GM18519 (cell line): Measurements from ENCODE around the gene ELMOD1.

Experiments
- ATAC-seq: cut with Tn5 transposase; IDR thresholded peaks from one replicate; pipeline ENCODE4 v1.9.1; 2021; ENCODE audit warnings: mild to moderate bottlenecking, moderate library complexity; ENCODE audit not compliant: unreplicated experiment, low FRiP score

ELMOD1 gene

GRCh38 chr11:107625685-107625989 lies 34.7 kb downstream of the ELMOD1 start:
- ATAC-seq = no peak

- ATAC-seq = no peak
Measured at GRCh38 chr11:107631043-107631442, 40.1 kb downstream of the ELMOD1 start.

DNA sequence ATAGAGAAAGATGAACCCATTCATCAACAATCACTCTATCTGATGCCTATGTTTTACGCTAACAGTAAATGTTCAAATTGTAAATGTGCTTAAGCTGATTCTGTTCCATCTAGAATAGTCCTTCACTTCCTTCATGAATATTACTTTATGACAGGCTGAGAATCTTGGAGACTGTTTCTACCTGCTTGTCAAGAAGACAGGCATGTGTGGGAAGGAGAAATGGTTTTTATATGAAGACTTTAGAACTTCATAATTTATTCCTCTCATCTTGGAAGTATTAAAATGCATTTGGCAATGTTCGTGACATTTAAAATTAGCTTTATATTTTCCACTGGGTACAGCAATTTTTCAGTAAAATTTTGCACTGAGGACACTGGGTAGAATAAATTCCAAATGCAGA lies 41.0 kb downstream of the ELMOD1 start:
- ATAC-seq = no peak

DNA sequence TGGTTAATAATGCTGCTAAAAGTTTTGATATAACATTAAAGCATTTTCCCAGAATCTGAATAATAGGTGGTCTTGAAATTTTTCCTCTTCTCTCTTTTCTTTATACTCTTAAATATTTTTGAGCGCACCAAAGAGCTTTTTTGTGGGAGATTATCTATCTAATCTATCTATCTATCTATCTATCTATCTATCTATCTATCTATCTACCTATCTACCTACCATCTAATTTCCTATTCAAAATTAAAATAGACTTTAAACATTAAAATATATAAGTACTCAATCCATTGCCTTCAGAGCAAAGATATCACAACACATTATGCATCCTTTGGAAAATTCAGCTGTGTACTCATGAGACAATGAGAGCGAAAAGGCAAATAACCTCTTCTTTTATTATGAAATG lies 55.8 kb downstream of the ELMOD1 start:
- no peak for ATAC-seq

GRCh38 chr11:107648242-107648641 lies 57.3 kb downstream of the ELMOD1 start:
- ATAC-seq = no peak

DNA sequence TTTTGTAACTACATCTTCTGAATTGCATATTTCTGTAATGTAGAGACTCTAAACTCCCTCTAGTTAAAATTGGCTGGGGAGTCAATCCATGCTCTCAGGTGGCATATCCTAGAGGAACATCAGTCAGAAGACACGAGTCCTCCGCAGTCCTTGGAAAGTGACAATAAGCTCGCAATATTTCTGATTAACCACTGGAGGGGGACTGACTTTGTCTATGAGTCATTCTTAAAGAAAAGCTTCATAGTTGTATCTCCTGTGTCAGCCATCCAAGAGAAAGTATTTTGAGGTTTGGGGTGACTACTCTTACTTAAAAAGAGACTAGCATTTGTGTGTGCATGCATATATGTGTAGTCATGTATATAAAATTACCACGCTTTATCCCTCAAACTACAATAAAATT lies 60.7 kb downstream of the ELMOD1 start:
- no peak for ATAC-seq

DNA sequence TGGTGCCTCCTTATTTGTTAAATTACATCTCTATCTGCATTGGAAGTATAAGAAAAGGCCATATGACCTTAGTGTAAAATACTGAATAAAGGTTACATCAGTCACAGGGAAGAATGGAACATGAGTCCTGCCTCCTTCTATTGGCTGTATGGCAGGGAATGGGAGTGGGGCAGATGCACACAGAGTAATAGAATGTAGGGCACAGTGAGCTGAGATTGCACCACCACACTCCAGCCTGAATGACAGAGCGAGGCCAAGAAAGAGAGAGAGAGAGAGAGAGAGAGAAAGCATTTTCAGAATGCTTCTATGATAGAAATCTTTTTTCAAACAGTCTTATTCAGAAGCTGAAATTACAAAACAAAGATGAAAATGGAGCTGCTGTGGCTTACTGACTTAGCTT lies 62.1 kb downstream of the ELMOD1 start:
- ATAC-seq = no peak

DNA sequence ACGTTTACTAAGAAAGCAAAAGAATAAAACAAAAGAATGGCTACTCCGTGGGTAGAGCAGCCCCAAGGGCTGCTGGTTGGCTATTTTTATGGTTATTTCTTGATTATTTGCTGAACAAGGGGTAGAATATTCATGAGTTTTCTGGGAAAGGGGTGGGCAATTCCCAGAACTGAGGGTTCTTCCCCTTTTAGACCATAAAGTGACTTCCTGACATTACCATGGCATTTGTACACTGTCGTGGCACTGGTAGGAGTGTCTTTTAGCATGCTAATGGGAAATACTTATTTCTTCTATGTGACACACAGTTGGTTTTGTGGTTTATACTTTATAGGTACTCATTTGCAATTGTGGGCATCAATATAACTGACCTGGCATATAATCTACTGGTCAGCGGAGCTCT lies 64.7 kb downstream of the ELMOD1 start:
- ATAC-seq = no peak

- ATAC-seq = no peak
Measured at GRCh38 chr11:107659310-107659709, 68.4 kb downstream of the ELMOD1 start.

DNA sequence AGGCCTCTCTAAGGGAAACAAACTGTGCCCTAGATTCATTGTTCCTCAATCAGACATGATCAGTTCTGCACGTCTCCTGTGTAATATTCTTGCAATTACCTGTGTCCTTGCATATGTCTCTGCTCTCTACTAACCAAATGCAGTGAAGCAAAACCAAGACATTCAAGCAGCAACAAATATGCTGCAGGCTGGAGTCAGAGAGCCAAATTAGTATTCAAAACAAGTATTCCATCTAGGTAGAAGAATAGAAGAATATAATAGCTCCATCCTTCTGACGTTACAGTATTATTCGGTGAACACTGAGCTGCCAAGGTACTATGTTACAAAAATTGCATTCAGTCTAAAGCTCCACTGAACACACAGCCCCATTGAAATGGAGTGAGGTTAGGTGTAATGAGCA lies 69.1 kb downstream of the ELMOD1 start:
- no peak for ATAC-seq

DNA sequence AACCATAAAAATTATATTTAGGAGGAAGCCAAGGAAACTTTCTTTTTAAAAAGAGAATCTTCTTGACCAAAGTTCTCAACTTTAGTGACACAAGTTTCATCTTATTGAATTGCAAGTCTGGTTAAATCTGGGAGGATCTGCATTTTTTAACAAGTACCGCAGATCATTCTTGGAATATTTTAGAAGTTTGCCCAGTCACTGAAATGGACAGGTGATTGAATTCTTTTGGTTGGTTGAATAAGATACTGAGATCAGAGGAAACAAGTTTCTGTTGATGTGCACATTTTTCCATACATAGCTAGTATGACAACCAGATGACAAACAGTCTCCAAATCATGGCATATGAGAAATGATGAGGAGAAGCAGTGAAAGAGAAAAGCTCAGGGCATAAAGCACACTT lies 70.7 kb downstream of the ELMOD1 start:
- ATAC-seq = no peak

DNA sequence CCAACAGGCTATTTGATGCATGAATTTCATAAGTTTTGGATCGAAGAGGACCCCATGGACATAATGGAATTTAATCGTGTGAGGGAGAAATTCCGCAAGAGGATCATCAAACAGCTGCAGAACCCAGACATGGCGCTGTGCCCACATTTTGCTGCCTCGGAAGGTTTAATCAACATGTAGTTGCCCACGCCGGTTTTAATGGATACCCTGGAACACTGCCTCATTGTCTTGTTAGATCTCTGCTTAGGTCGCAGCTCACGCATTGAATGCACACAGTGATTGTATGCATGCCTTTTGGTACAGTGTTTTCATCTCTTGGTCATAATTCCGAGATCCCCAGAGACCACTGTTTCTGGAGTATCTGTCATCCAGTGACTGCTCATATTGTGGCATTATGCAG lies 74.1 kb downstream of the ELMOD1 start:
- ATAC-seq = no peak

DNA sequence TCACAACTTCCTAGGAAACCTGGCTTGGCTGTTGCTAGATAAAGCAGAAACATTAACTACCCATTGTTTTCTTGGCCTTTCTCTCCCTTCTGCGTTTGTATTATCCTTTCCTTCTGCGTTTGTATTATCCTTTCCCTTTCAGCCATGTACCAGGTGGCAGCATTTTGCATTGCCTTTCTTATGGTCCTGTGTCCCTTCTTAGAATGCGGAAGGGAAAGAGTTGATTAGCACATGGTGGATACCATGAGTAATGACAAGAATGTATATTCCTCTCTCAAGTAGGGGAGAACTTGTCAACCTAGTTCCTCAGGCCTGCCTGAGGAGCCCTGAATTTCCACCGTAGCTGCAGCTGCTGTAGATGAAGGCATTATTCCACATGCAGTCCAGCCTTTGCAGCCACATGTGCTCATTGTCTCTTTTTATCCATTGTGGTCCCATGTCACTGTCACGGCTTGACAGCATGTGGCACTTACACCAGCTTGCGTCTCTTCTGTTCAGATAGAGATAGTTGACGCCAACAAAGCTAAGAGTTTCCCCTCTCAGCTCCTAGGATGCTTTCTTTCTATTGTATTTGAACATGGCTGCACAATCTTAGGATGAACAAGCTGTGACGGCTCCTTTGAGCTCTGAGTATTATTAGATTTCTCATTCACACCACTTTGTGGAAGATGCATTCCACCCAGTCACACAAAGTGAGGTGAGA lies 76.1 kb downstream of the ELMOD1 start:
- no peak for ATAC-seq

DNA sequence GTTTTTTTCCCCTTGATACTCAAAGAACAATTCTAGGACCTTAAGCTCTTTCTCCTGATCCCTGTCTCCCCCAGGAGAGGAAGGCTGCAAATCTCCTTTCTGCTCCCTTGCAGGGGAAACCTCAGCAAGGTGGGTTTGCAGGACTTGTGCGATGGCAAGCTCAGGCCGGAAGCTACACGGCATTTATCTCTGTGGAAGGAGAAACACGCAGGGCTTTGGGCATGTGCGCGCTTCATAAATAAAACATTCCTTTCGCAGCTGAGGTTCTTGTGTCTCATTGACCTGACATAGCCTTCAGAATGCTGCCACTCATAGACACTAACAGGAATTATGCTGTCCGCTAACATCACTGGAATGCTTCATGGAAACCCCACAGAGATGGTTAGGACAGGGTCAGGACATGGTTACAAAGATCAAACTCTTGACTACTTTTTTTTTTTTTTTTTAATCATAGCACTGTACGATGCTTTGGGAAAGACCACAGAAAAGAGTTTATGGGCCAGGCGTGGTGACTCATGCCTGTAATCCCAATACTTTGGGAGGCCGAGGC lies 78.3 kb downstream of the ELMOD1 start:
- no peak for ATAC-seq

DNA sequence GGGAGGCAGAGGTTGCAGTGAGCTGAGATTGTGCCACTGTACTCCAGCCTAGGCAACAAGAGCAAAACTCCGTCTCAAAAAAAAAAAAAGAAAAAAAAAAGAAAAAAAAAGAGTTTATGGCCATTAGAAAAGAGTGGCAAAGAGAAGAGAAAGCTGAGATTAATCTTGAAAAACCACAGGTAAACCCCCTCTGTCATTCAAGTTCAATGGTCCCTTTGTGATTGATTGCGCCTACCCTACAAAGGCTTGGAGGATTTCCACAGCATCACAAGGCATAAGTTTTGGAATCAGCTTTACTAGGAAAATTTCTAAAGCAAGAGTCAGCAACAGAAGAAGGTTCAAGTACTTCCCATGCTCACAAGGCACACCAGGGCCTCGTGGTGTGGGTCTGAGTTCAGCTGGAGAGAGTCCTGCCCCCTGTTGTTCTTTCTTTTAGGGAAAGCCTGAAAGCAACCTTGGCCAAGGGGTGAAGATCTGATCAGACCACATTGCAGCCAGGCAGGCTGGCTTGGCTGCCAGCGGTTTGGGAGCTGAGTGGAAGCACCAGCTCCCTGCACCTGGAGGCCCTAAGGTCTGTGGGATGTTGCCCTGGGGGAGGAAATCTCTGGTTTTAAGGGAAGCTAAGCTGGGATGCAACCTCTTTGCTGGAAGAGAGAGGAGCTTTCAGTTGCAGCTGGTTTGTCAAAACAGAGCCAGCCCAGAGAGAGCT lies 79.1 kb downstream of the ELMOD1 start:
- ATAC-seq = no peak

DNA sequence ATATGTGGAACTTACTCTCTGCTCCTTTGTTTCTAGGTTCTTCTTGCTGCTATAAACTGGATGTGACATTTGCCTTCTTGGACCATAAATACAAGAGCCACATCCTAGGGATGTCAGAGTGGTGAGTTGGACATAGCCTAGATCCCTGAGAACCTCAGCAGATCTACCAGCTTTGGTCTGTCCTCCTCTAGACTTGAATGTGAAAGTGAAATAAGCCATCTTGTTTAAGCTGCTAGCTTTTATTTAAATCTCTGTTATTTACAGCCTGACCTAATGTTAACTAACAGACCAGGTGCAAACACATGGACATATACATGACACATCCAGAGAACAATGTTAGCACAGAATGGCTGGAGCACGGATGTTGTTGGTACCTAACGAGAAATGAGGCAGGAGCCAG lies 85.0 kb downstream of the ELMOD1 start:
- ATAC-seq = no peak

DNA sequence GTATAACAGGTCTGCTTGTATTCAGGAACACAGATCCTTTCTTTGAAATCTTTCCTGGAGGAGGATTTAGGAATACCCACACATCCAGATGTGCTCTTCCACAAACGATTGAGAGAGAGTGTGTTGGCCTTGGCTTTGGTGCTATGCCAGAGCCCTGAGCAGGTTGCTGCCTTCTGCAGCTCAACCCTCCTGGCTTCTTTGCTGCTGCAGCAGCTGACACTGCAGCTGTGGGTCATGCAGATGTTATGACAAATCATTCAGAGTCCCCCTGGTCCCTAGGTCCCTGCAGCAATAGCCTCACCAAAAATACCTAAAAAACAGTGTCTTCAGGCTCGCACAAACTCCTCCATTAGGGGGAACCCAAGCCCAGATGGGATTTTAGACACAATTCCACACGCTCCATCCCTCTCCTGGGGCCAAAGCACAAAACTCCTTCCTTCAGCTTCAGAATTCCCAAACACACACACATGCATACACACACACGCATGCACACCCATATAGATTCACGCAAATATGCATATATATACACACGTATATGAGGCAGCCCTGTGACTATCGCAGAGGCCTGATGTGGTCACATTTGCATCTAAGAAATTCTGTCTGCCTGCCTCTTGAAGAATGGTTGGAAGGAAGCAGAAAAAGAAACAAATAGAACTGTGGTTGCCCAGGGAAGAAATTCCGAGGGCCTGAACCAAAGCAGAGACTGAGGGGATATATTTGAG lies 85.5 kb downstream of the ELMOD1 start:
- no peak for ATAC-seq

- no peak for ATAC-seq
Measured at GRCh38 chr11:107677924-107678631, 87.1 kb downstream of the ELMOD1 start.

- ATAC-seq = no peak
Measured at GRCh38 chr11:107678632-107678971, 87.7 kb downstream of the ELMOD1 start.

DNA sequence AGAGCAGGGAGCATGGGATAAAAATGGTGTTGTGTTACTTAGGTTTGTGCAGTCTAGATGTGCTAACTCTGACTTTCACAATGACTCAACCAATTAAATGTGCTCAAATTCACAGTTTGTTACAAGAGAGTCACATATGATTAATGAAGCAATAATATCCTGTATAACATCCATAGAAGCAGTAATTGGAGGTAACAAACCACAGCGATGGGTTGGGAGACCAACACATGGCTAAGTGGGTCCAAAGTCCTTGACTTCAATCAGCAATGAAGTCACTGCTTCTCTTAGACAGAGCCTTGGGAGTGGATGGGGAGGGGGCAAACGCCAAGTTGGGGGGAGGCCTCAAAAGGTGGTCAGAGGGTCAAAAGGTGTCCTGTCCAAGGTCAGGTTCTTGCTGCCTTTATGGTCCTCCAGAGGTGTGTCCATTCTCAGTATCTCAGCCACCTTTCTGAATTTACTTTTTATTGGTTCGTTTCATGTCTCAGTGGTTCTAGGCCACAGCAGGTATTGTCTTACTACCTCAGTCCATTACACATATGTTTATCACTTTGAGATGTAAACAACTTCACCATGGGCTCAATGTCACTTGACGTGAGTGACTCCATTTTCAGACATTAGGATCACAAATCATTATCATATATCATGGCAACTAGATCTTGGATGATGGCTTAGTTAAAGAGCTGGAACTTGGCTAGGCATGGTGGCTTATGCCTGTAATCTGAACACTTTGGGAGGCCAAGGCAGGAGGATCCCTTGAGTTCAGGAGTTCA lies 88.5 kb downstream of the ELMOD1 start:
- no peak for ATAC-seq
